G401 (cell line): ENCODE results near the gene PAPSS1. TPM values are rescaled to one million over a fixed set of nuclear protein-coding genes. Genes with fewer than 3 reads are reported as not detected.

Experiments
- DNase-seq: peaks from one replicate; pipeline ENCODE4 v3.0.0-alpha.2; 2015; ENCODE audit warnings: low spot score
- in situ Hi-C: cut with HindIII; loops from 2 replicates; pipeline ENCODE4 v1.10.0; 2016; ENCODE audit warnings: low sequenced_read_pairs, mixed read lengths
- total RNA-seq: library from RNA; depleted of rRNA; stranded (reverse); fragments of >200 nt; shearing (Covaris generic); gene quantifications from 2 replicates; pipeline ENCODE4 v1.2.3, GENCODE V29; 2014; rRNA removed

Gene PAPSS1
- 13.8 and 23.8 TPM in 2 replicates for total RNA-seq

DNA sequence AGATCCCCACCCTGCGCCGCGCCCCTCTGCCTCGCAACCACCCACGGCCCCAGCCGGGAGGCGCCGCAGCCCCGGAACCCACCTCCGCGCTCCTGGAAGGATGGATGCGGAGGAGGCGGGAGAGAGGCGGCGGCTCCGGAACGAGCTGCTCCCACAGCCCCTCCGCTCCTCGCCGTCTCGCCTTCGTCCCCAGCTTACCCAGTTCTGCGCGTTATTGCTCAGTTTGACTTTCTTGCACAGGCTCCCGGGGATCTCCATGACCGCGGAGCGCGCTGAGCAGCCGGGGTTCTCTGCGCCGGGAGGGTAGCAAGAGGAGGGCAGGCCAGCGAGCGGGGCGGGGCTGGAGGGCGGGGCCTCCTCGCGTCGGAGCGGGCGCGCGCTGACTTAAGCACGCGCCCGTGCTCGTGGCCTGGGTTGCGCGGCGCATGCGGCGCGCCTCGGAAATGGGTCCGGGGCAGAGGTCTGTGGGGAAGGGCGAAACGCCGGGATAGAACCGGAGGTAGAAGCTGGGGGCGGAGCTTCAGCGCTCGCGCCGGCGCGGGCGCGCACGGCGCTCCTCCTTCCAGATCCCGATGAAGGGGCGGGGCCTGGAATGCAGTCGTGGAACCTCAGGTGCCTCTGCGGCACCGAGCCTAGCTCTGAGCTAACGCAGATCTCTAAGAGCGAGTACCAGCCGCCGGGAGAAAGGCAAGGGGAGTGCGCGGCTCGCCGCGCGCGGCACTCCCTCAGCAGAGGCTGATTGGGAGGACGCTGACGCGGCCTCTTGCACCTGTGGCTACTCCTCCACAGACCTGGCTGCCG, at the start of gene PAPSS1:
Gene PAPSS1, minus strand, starts transcription at position 313 of the 801 bp plus-strand sequence. Its CDS starts 55 bp downstream, at position 258.
- peak; percentile 98 for DNase-seq
- in situ Hi-C loops, result no loop called here

DNA sequence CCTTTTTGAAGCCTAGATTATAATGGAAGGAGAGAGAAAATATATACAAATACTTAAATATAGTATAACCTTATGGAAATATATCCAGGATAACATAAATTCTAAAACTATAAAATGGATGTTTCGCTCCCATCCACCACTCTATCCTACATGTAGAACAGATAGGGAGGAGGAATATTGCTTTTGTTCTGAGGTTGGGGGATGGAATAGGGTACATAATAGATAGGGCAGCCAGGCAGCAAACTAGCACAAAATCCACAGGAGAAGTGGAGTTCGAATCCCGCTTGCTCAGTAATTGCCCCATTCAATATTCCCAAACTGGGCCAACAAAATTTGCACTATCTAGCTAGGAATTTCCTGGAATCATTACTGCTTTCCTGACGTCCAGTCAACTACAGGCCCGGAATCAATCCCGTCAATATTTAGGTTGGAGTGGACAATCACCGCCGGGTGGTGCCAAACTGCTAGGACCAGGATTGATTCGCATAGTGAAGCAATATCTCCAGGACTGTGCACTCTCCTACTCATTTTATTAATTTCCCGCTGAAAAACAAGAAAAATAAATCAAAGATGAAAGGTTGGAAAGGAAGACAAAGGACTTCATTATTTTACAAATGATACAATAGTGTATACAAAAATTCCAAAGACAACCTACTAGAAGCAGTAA, 40.4 kb upstream of the PAPSS1 start:
- in situ Hi-C loops, result no loop called here
- DNase-seq, result no peak

DNA sequence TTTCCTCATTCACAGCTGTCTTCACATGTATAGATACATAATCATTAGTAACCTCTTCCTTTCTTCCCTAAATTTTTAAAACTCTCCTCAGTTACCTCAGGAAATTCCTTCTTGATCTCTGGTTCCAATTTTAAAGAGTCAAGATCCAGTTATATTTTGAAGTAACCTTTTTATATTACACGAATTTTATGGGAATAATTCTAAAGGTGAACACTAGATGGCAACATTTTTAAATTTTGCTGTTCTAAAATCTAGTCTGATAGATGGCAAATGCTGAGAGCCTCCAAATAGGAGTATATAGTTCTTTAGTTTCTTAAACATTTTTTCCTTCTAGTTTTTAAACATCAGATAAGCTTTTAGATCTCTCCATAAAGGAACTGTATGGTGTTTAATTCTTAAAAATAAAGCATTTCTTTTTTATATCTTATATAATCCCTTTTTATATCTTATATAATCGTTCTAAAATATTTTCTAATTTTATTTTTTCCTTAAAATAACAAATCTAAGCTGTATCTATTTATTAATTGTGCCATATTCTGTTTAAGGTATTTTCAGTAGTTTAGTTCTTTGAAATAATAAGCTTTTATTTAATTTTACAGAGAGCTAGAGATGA, 37.9 kb upstream of the PAPSS1 start:
- peak; percentile 55 for DNase-seq

DNA sequence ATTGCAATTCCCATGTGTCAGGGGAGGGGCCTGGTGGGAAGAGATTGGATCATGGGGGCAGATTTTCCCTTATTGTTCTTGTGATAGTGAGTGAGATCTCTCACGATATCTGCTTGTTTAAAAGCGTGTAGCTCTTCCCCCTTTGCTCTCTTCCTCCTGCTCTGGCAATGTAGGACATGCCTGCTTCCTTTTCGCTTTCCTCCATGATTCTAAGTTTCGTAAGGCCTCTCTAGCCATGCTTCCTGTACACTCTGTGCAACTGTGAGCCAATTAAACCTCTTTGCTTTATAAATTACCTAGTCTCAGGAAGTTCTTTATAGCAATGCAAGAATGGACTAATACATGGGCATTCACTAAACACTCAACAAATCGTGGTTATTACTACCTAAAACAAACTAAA, 37.2 kb upstream of the PAPSS1 start:
- no peak for DNase-seq
- in situ Hi-C loops, result no loop called here

More for the DNA sequence above, 37.9 kb upstream of the PAPSS1 start:
- in situ Hi-C loops, result no loop called here

DNA sequence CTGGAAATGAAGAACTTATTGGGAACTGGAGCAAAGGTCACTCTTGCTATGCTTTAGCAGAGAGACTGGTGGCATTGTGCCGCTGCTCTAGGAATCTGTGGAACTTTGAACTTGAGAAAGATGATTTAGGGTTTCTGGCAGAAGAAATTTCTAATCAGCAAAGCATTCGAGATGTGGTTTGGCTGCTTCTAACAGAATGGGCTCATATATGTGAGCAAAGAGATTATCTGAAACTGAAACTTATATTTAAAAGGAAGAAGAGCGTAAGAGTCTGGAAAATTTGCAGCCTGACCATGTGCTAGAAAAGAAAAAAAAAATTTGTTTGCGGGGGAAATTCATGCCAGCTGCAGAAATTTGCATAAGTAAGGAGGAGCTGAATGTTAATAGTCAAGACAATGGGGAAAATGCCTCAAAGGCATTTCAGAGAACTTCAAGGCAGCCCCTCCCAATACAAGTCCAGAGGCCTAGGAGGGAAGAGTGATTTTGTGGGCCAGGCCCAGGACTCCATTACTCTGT, 35.9 kb upstream of the PAPSS1 start:
- no peak for DNase-seq
- in situ Hi-C loops, result no loop called here

DNA sequence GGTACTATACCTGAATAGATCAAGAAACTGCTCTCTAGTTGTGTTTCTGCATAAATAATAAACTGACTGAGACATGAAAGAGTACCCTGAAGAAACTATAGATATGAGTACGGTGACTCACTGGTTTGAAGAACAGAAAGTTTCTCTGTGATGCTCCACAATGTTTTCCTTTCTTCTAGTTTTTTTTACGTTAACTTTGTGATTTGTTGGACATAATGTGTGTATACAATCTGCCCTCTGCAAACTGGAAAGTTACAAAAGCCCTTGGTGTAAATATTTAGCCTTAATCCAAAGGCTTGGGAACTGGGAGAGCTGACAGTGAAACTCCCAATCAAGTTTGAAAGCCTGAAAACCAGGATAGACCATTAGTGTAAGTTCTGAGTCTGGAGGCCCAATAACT, 31.6 kb upstream of the PAPSS1 start:
- in situ Hi-C loops, result no loop called here
- DNase-seq, result no peak

DNA sequence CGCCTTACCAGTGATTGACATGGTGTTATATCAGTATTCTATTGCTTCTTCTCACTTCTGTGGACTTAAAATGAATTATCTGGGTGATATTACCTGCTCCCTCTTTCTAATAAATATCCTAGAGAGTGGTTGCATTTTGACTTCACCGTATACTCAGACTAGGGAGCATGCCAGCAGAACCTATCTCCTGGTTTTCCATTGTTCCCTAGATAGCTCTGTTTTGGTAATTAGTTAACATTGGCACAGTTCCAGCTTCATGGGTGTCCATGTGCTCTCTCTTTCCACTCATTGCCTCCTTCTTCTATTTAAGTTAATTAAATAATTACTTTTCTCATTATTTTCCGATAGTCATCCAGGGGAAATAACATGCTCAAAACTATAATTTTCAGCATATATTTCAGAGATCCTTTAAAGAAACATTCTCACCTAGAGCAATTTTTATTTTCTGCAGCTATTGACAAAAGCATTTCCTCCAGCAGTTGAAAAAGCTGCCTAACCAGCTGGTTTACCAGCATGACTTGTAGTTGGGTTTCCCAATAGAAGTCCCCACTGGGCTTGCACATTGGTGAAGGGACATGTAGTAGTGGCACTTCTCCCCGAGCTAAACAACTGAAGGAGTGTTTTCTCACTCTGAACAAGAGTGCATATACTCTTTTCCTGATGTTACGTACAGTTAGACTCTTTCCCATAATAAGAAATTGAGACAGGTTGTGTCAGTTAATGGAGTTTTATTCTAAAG, 27.9 kb upstream of the PAPSS1 start:
- DNase-seq, result no peak
- in situ Hi-C loops, result no loop called here

DNA sequence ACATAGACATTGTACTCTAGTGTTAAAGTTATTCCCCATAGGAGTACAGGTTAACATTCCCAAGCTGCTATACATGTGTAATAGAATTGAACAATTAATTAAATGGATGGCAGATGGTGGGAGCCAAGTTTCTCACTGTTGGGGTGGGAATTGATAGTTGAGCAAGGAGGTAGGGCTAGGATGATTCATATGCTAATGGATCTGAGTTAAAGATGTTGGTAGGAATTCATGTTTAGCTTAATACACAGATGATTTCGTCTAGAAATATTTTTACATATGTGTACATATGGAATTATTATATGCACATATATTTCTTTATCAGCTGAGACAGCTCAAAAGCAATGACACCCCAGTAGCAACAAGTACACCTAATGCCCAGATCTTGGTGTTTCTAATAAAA, 26.1 kb upstream of the PAPSS1 start:
- DNase-seq, result no peak
- in situ Hi-C loops, result no loop called here

DNA sequence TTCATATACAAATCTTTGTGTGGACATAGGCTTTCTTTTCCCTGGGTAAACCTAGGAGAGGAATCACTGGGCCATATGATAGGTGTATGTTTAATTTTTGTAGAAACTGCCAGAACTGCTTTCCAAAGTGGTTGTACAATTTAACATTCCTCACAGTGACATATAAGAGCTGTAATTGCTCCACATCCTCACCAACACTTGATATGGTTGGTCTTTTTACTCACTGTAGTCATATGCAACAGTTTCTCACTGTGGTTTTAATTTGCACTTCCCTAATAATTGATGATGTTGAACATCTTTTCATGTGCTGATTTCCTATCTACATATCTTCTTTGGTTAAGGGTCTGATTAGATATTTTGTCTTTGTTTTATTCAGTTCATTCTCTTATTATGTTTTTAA, 24.5 kb upstream of the PAPSS1 start:
- in situ Hi-C loops, result no loop called here
- no peak for DNase-seq

DNA sequence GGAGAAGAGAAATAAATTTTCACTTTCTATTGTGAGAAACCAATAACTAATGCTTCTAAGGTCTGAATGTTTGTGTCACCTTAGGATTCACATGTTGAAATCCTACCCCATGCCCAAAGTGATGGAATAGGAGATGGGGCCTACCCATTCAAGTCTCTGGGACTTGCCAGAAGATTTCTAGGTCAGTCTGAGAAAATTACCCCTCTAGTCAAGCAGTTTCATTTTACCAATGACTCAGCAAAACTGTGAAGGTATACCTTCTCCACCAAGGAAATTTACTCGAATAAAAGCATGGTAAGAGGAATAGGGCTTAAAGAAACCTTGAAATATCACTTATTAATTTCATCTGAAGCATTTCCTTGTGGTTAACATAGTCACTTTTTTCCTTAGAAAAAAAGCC, 23.5 kb upstream of the PAPSS1 start:
- DNase-seq, result no peak
- in situ Hi-C loops, result no loop called here

DNA sequence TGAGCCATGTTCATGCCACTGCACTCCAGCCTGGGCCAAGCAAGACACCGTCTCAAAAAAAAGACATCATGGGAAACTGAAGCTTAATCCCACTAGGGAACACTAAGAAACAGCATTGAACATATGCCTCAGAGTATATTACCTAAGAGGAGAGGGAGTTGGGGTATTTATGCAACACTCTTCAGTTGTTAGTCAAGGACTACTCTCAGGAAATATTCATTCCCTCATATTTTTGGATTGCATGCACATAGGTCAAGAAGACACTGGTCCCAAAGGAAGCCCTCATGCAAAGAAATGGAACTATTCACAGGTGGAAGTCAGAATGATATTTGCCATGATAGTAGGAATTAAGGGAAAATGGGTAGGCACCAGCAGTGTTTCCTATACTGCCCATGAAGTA, 22.8 kb upstream of the PAPSS1 start:
- in situ Hi-C loops, result no loop called here
- no peak for DNase-seq

DNA sequence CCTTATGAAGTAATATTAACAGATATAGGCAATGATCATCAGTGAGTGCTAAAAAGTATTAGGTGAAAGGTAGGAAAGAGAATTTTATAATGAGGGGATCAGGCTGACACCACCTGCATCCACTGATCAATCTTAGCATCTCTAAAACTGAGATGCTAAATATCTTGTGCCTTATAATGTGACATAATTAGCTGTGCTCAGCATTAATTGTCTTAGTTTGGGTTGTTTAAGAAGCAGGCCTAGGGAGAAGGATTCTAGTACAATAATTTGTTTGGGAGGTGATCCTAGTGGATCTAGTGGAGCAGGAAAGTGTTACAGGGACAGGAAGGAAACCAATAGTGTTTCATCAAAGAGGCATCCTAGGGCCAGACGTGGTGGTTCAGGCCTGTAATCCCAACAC, 22.2 kb upstream of the PAPSS1 start:
- in situ Hi-C loops, result no loop called here

DNA sequence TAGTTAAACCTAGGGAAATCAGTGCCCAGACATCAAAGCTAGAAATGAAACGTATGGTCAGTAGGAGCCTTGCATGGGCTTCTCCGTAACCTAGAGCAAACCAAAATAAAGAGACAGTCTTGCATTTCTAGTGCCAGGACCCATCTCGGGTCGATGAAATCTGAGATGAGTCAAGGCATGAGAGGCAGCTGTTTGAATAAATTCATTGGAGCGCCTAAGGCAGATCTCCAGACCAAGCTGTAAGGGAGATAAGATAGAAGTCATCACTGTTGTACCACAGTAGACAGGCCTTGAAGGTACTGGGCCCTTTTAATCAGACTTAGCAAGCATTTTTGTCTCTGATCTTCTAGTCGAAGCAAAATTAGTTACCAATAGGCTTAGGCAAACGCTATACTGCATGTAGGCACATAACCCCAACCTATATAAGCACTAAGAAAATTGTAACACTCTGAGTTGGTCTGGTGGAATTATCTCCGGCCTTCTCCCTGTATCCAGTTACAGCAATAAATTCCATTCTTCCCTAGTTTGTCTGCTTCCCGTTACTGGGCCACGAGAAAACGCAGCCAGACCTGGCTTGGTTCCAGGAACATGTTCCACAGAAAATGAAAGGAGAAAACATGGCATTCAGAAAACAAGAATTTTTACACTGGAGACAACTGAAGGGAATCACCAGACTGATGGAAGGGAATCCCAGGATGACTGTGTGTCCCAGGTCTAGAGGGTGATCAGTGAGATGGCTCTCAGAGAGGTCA, 21.1 kb upstream of the PAPSS1 start:
- in situ Hi-C loops, result no loop called here
- peak; percentile 7 for DNase-seq

More for the DNA sequence above, 22.2 kb upstream of the PAPSS1 start:
- no peak for DNase-seq

DNA sequence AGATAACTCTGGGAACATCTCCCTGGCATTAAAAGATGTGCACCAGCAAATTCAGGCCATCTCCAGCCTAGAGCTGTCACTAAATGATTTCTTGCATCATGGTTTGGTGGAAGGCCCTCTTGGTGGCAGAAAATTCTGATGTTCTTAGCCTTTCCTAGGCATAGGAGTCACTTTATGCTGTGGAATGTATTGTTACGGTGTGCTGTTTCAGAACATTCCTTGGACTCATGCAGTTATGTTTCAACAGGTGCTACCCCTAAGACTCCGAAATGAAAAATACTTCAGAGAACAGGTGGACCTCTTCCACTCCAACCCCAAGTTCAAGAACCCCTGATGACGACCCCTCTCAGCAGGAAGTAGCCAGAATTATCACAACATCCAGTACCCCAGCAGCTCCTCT, 20.3 kb upstream of the PAPSS1 start:
- DNase-seq, result peak; percentile 11
- in situ Hi-C loops, result no loop called here

DNA sequence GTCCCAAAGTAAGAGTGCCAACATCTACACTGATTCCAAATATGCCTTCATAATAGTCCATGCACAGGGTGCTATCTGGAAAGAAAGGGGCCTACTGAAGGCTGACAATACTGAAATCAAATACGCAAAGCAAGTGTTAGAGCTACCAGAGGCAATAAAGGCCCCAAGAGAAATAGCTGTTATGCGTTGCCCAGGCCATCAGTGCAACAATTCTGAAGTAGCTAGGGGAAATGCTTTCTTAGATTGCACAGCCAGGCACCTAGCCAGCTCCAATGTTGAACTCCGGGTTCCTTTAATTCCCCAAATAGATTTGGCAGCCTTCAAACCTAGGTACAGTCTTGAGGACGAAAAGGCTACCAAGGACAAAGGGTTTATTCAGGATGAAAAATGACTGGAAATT, 17.4 kb upstream of the PAPSS1 start:
- in situ Hi-C loops, result no loop called here
- DNase-seq, result no peak

DNA sequence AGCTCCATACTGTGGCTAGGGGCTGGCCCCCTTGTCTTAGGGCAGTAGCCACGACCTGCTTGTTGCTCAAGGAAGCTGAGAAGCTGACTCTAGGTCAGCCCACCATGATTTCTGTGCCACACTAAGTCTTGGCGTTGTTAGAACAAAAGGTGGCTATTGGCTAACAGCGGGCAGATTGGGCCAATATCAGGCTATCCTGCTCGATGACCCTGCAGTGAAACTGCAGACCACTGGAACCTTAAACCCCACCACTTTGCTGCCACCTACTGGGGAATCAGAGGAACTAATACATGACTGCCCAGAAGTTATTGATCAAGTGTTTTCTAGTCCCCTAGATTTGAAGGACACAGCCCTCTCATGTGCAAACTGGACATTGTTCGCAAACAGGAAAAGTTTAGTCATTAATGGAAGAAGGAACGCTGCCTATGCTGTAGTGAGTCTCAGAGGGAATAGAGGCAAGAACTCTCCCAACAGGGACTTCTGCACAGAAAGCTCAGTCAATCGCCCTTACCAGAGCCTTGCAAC, 17.0 kb upstream of the PAPSS1 start:
- peak; percentile 49 for DNase-seq
- in situ Hi-C loops, result no loop called here

DNA sequence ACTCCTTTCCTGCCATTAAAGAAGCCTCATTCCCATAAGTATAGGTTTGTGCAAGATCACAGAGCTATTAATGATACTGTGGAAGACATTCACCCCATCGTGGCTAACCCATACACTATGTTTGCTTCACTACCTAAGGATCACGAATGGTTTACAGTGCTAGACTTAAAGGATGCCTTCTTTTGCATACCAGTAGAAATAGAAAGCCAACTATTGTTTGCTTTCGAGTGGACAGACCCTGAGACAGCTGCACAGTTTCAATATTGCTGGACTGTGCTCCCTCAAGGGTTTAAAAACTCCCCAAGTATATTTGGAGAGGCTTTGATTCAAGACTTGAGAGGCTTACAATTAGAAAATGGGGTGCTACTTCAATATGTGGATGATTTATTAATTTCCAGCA, 16.0 kb upstream of the PAPSS1 start:
- in situ Hi-C loops, result no loop called here
- DNase-seq, result no peak

DNA sequence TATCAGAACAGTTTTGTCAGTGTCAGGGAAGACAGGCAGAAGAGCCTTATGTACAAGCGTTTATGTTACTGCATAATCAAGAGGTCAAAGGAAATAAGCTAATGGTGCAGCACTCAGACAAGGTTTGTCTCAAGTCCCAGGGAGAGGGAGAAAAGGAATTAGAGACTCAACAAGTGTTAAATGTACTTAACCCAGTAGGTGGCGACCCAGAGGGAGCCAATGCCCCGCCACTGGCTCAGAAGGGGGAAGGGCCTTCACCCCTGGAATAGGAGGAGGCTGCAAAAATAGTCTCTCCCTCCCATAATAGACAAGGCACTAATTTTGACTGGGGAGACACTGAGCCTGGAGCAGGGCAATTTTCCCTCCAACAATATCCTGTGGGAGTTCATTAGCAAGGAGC, 14.1 kb upstream of the PAPSS1 start:
- in situ Hi-C loops, result no loop called here
- DNase-seq, result no peak
